PC-9 (cell line): ENCODE measurements around the gene CDC27.
"Not testable (repeated sequence)": the region's sequence is repeated elsewhere in the genome, so short reads cannot be mapped to it uniquely, and the experiment has no call there.

Experiments used
- CTCF ChIP-seq: fragments of 200-600 bp; sonication (generic); conservative IDR thresholded peaks from 2 replicates; pipeline ENCODE4 v1.6.1; 2017; ENCODE audit warnings: mixed run types, antibody characterized with exemption, mild to moderate bottlenecking, moderate library complexity
- EZH2 ChIP-seq: fragments of 200-600 bp; sonication (generic); IDR thresholded peaks from 2 replicates; pipeline ENCODE4 v1.8.0; 2017; ENCODE audit warnings: antibody characterized with exemption, low read depth

GRCh38 chr17:47216821-47217220 lies 27.7 kb upstream of the CDC27 start:
- TF ChIP-seq CTCF, EZH2: not testable (repeated sequence)
